Spleen (tissue), 11 donors: ENCODE data around the gene NUPR1. TPM values are rescaled to one million over a fixed set of nuclear protein-coding genes. Genes with fewer than 3 reads are reported as not detected.
A peak's percentile ranks its signal among the peaks of the same experiment; 100 is the strongest.

ENCODE experiments used
- DNase-seq: peaks from one replicate; pipeline ENCODE4 v3.0.0-alpha.2; 2020
- H3K27ac ChIP-seq, 8 donors: fragments of 200-600 bp; sonication (generic) in 7 of 8; 1 replicate in 4 of 8; 2 replicates in 4 of 8; pipeline versions ENCODE4 v1.5.0 to v1.8.0; 2016 to 2021; ENCODE audit warnings: inconsistent platforms in 4 of 8, mild to moderate bottlenecking in 4 of 8, moderate library complexity in 1 of 8
- H3K27me3 ChIP-seq, 7 donors: fragments of 200-600 bp; sonication (generic) in 6 of 7; replicated peaks in 1 of 7; 1 replicate in 4 of 7; 2 replicates in 3 of 7; pipeline versions ENCODE4 v1.5.0 to v1.8.0; 2016 to 2021; ENCODE audit warnings: inconsistent platforms in 3 of 7, mild to moderate bottlenecking in 1 of 7
- H3K36me3 ChIP-seq, 6 donors: fragments of 200-600 bp; sonication (generic) in 5 of 6; 1 replicate in 4 of 6; 2 replicates in 2 of 6; pipeline versions ENCODE4 v1.5.0 to v1.8.0; 2016 to 2021; ENCODE audit warnings: inconsistent platforms in 2 of 6
- H3K4me1 ChIP-seq, 6 donors: fragments of 200-600 bp; sonication (generic) in 5 of 6; 1 replicate in 3 of 6; 2 replicates in 3 of 6; pipeline versions ENCODE4 v1.5.0 to v1.8.0; 2016 to 2021; ENCODE audit warnings: inconsistent platforms in 3 of 6
- H3K4me3 ChIP-seq, 8 donors: fragments of 200-600 bp; sonication (generic) in 7 of 8; 1 replicate in 4 of 8; 2 replicates in 4 of 8; pipeline versions ENCODE4 v1.5.0 to v1.8.0; 2016 to 2021; ENCODE audit warnings: inconsistent platforms in 4 of 8, mild to moderate bottlenecking in 4 of 8, moderate library complexity in 2 of 8
- H3K9me3 ChIP-seq, 8 donors: fragments of 200-600 bp; sonication (generic) in 7 of 8; 1 replicate in 4 of 8; 2 replicates in 4 of 8; pipeline versions ENCODE4 v1.5.0 to v1.8.0; 2016 to 2021; ENCODE audit warnings: inconsistent platforms in 4 of 8
- POLR2A ChIP-seq, 3 donors: fragments of 450-650 bp; IDR thresholded peaks; one replicate each; pipeline ENCODE4 v1.5.1; 2017; ENCODE audit warnings: antibody characterized with exemption in 3 of 3, mild to moderate bottlenecking in 1 of 3
- POLR2AphosphoS5 ChIP-seq, 3 donors: sonication (generic); formaldehyde crosslinking; IDR thresholded peaks; one replicate each; pipeline ENCODE4 v1.5.1; 2017; ENCODE audit warnings: antibody characterized with exemption in 3 of 3
- WGBS, 5 donors: extraction: QIAGEN DNeasy Blood & Tissue Kit in 3 of 5; methylation state at CpG; one replicate each; pipeline versions ENCODE4 v1.1.5 to v1.1.7; 2013 to 2018; 5-methylcytosine and 5-hydroxymethylcytosine counted together
- intact Hi-C: fragments of 100-400 bp; cut with DNase I; formaldehyde crosslinking; loops from one replicate; pipeline ENCODE4 v1.15.0; 2023; ENCODE audit warnings: low total_unique reads
- polyA plus RNA-seq, 3 donors: library from polyadenylated mRNA; stranded (reverse); fragments of 200-250 nt; gene quantifications; one replicate each; pipeline ENCODE4 v1.2.1, GENCODE V29; 2013
- total RNA-seq, 7 donors: library from RNA; depleted of rRNA in 3 of 7; stranded (reverse); fragments of >200 nt in 3 of 7; fragmentation: NEBNext Ultra II Directional in 4 of 7; extraction: Animal tissue kit (Norgen Biotek cat#: 25700) in 4 of 7; gene quantifications; one replicate each; pipeline versions ENCODE4 v1.1.0 to v1.2.1, GENCODE V29; 2016 to 2021
- TF ChIP-seq, protein P1 (sequence below), 11 experiments: fragments of 200-600 bp in 7 of 11; fragments of 450-650 bp in 4 of 11; sonication (generic) in 4 of 11; IDR thresholded peaks in 8 of 11; conservative IDR thresholded peaks in 3 of 11; 1 replicate in 7 of 11; 2 replicates in 4 of 11; pipeline versions ENCODE4 v1.4.0 to v1.8.0; 2016 to 2021; ENCODE audit warnings: antibody characterized with exemption in 11 of 11, inconsistent platforms in 4 of 11, mild to moderate bottlenecking in 1 of 11
- donor health status: healthy with polysubstance abuse.
- donor health status: DM: no; HTN: no; CAD: no; lungs with moderate emphysema.
- donor health status: DM: no; HTN: no; CAD: no.
- donor health status: Bipolar disorder and iron deficiency.
- donor health status: healthy.
- donor health status: DM: no; HTN: no; CAD: no.
- donor health status: DM: yes; HTN: yes; CAD: no.

Gene NUPR1
- total and polyA plus RNA-seq, 10 donors: 2.7 to 53.7 (median 17.0) TPM

DNA sequence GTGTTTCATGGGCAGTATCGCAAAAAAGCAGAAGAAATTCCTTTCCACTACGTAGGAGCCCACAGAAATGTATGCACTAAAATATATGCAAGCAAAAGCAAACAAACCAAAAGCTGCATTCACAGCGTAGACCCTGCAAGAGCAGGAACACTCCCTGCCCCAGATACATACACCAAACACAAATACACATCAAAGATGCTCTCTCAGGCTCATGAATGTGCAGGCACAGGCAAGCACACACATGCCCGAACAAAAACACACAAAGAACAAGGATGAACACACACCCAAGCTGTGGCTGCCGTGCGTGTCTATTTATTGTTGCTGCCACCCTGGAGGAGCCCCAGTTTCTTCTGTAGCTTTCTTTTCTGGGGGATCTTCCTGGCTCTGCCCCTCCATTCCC, 1.7 kb downstream of the NUPR1 start:
- Histone ChIP-seq H3K27me3 (peaks cover 0 to 8% (median 0%) of the 10 kb centered on the region in 7 donors), H3K4me1 (peaks cover 0 to 34% (median 25%) of the 10 kb centered on the region in 6 donors), H3K9me3 (no peaks in the 10 kb centered on the region), H3K27ac (peak overlapping the region in 1 of 8 donors; percentile 82), H3K36me3 (no peaks in the 10 kb centered on the region), H3K4me3 (peak overlapping the region in 7 of 8 donors; percentile 2 to 58 (median 23))
- no peak for DNase-seq
- WGBS, 5 donors: 75 to 86% (median 81%) methylated on average over 6 of the region's 6 CpGs
- TF ChIP-seq POLR2A (IDR thresholded peaks at IDR 0.05) (no peak), POLR2AphosphoS5 (IDR thresholded peaks at IDR 0.05) (no peak)
- TF ChIP-seq, protein P1, sequence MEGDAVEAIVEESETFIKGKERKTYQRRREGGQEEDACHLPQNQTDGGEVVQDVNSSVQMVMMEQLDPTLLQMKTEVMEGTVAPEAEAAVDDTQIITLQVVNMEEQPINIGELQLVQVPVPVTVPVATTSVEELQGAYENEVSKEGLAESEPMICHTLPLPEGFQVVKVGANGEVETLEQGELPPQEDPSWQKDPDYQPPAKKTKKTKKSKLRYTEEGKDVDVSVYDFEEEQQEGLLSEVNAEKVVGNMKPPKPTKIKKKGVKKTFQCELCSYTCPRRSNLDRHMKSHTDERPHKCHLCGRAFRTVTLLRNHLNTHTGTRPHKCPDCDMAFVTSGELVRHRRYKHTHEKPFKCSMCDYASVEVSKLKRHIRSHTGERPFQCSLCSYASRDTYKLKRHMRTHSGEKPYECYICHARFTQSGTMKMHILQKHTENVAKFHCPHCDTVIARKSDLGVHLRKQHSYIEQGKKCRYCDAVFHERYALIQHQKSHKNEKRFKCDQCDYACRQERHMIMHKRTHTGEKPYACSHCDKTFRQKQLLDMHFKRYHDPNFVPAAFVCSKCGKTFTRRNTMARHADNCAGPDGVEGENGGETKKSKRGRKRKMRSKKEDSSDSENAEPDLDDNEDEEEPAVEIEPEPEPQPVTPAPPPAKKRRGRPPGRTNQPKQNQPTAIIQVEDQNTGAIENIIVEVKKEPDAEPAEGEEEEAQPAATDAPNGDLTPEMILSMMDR (IDR thresholded peaks at IDR 0.05 in 8 of 11, conservative IDR thresholded peaks at IDR 0.05 in 3 of 11): no peak
- intact Hi-C loops: no loop called here

DNA sequence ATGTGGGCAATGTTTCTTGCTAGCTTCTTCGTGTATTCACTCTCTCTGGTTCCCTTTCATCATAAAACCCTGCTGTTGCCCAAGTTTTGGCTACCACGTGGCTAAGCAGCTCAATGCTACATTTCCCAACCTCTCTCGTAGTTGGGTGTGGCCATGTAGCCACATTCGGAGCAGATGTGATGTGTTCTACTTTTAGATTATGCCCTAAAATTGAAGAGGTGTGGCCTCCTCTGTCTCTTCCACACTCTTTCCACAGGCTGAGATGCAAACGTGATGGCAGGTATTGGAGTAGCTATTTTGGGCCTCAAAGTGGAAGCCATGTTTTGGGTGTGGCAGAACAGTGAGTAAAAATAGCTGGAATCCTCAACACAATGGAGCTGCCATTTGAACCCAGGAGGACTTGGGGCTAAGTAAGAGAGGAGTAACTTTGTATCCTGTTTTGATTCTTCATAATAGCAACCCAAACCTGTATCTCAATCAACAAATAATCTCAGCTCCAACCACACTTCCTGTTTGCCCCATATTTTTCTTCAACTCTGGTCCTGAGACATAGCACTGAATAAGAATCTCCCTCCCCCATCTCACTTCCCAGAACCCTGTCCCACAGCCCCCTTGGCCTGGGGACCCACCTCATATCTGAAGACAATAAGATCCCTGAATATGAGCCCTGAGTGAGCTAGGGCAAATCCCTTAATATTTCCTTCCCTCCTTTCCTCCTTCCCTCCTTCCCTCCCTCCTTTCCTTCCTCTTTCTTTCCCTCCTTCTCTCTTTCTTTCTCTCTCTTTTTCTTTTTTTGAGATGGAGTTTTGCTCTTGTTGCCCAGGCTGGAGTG, 4.0 kb downstream of the NUPR1 start:
- TF ChIP-seq, protein P1 (IDR thresholded peaks at IDR 0.05 in 8 of 11, conservative IDR thresholded peaks at IDR 0.05 in 3 of 11): no peak
- TF ChIP-seq POLR2AphosphoS5 (IDR thresholded peaks at IDR 0.05) (peak in 1 of 3 donors; percentile 67), POLR2A (IDR thresholded peaks at IDR 0.05) (no peak)
- Histone ChIP-seq H3K4me1 (peaks cover 0 to 43% (median 28%) of the 10 kb centered on the region in 6 donors), H3K4me3 (peak overlapping the region in 1 of 8 donors; percentile 25), H3K27me3 (peaks cover 0 to 8% (median 0%) of the 10 kb centered on the region in 7 donors), H3K9me3 (no peaks in the 10 kb centered on the region), H3K36me3 (no peaks in the 10 kb centered on the region), H3K27ac (peak overlapping the region in 6 of 8 donors; percentile 8 to 80 (median 70))
- intact Hi-C loops: no loop called here
- WGBS, 5 donors: 33 to 65% (median 50%) methylated on average over 5 of the region's 5 CpGs
- DNase-seq: no peak

DNA sequence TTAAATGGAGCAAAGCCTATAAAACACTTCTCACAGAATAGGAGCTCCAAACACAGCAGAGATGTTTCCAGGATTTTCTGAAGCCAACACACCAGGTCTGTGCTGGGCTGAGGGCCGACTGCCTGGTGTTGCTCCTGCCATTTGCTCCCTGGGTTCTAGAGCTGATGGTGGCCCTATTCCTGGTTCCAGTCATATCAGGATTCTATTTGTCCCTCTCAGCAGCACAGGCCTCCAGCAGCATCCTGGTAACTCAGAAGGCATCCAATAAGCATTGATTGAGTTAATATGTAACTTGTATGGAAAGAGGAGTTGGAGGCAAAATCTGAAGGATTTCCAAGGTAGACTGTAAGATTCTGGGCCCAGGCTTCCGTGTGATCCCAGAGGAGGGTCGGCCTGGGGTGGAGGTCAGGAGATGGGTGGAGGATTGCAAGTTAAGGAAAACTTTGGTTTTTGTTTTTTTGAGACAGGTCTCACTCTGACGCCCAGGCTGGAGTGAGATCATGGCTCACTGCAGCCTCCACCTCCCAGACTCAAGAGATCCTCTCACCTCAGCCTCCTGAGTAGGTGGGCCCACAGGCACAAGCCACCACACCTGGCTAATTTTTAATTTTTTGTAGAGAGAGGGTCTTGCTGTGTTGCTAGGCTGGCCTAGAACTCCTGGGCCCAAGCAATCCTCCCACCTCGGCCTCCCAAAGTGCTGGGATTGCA, 5.7 kb downstream of the NUPR1 start:
- Histone ChIP-seq H3K27ac (peak overlapping the region in 5 of 8 donors; percentile 17 to 80 (median 76)), H3K4me3 (no peak overlapping the region), H3K9me3 (no peaks in the 10 kb centered on the region), H3K27me3 (peaks cover 0 to 6% (median 0%) of the 10 kb centered on the region in 7 donors), H3K4me1 (peaks cover 0 to 43% (median 28%) of the 10 kb centered on the region in 6 donors), H3K36me3 (no peaks in the 10 kb centered on the region)
- 87 to 98% (median 96%) methylated on average over 5 of the region's 5 CpGs for WGBS, 5 donors
- DNase-seq: no peak
- TF ChIP-seq POLR2AphosphoS5 (IDR thresholded peaks at IDR 0.05) (no peak), POLR2A (IDR thresholded peaks at IDR 0.05) (no peak)
- intact Hi-C loops: no loop called here

DNA sequence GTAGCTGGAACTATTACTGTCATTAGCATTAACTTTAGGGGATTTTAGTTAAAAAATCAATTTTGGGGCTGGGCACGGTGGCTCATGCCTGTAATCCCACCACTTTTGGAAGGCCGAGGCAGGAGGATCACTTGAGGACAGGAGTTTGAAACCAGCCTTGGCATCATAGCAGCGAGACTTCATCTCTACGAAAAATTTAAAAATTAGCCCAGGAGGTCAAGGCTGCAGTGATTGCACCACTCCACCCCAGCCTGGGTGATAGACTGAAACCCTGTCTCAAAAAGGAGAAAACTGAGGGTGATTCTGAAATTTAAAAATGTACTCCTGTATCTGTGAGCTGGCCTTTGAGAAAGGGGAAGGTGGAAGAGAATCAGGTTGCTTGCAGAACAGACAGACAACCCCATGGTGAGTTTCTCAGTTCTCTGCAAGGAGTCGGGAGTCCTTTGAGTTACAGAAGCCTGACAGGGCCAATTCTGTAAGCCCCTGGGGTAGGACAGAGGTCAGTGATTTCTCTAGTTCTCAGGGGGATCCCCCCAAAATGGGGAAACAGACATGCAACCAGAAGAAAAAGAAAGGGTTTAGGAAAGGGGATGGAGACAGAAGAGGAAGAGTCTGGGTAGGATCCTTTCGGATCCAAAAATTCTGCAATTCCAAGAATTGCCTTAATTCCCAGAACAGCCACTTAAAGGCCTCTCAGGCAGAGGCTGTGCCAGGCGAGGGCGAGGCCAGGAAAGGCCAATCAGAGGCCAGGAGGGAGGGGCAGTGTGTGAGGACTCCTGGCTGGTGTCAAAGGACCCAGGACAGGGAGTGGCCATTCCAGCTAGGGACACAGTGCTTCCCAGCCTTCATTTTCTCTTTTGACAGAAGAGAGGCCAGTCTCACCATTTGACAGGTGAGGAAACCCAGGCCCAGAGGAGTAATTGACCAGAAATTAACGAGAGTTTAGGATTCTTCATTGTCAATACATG, 6.7 kb downstream of the NUPR1 start:
- peak overlapping the region in 6 of 8 donors; percentile 17 to 80 (median 70) for H3K27ac ChIP-seq
- no peaks in the 10 kb centered on the region for H3K27me3 ChIP-seq
- intact Hi-C loops: no loop called here
- TF ChIP-seq POLR2A (IDR thresholded peaks at IDR 0.05) (no peak), POLR2AphosphoS5 (IDR thresholded peaks at IDR 0.05) (peak; percentile 51 to 70 (median 56))
- TF ChIP-seq, protein P1 (IDR thresholded peaks at IDR 0.05 in 8 of 11, conservative IDR thresholded peaks at IDR 0.05 in 3 of 11): no peak
- H3K4me1 ChIP-seq: peaks cover 0 to 43% (median 28%) of the 10 kb centered on the region in 6 donors
- DNase-seq: no peak
- no peak overlapping the region for H3K4me3 ChIP-seq
- WGBS, 5 donors: 66 to 77% (median 76%) methylated on average over 9 of the region's 9 CpGs
- H3K36me3 ChIP-seq: no peaks in the 10 kb centered on the region
- no peaks in the 10 kb centered on the region for H3K9me3 ChIP-seq
